Lung (tissue), 12 donors: ENCODE results near the gene IL23A. TPM values are rescaled to one million over a fixed set of nuclear protein-coding genes. Genes with fewer than 3 reads are reported as not detected.

Experiments used
- ATAC-seq: fragments of 200-7000 bp; cut with Tn5 transposase; one replicate; pipeline ENCODE4 v1.9.1; 2020; ENCODE audit warnings: moderate number of reproducible peaks; ENCODE audit not compliant: insufficient read depth, low FRiP score
- DNase-seq, 3 donors: peaks; one replicate each; pipeline ENCODE4 v3.0.0-alpha.2; 2013 to 2017
- H3K27ac ChIP-seq, 2 donors: one replicate each; pipeline ENCODE4 v1.5.1; 2013; ENCODE audit warnings: mild to moderate bottlenecking in 2 of 2, moderate library complexity in 2 of 2, control low read depth in 1 of 2, inconsistent platforms in 1 of 2, low read depth in 1 of 2, low read length in 1 of 2
- H3K27me3 ChIP-seq, 3 donors: one replicate each; pipeline ENCODE4 v1.5.1; 2013; ENCODE audit warnings: low read length in 2 of 3; ENCODE audit not compliant: control insufficient read depth in 3 of 3, insufficient read depth in 3 of 3
- H3K36me3 ChIP-seq, 4 donors: one replicate each; pipeline ENCODE4 v1.5.1; 2013; ENCODE audit warnings: low read length in 4 of 4, mild to moderate bottlenecking in 1 of 4, moderate library complexity in 1 of 4; ENCODE audit not compliant: control insufficient read depth in 4 of 4, insufficient read depth in 4 of 4
- H3K4me1 ChIP-seq, 5 donors: one replicate each; pipeline ENCODE4 v1.5.1; 2013; ENCODE audit warnings: low read length in 5 of 5, mild to moderate bottlenecking in 2 of 5, moderate library complexity in 1 of 5; ENCODE audit not compliant: control insufficient read depth in 5 of 5, insufficient read depth in 5 of 5
- H3K4me3 ChIP-seq: one replicate; pipeline ENCODE4 v1.5.1; 2013; ENCODE audit warnings: mild to moderate bottlenecking, control low read depth, moderate library complexity
- H3K9ac ChIP-seq, 2 donors: one replicate each; pipeline ENCODE4 v1.5.1; 2013; ENCODE audit warnings: low read length in 2 of 2, control low read depth in 1 of 2; ENCODE audit not compliant: insufficient read depth in 1 of 2
- H3K9me3 ChIP-seq, 4 donors: one replicate each; pipeline ENCODE4 v1.5.1; 2013; ENCODE audit warnings: low read length in 3 of 4, mild to moderate bottlenecking in 1 of 4, moderate library complexity in 1 of 4; ENCODE audit not compliant: control insufficient read depth in 4 of 4, insufficient read depth in 3 of 4
- WGBS, 2 donors: extraction: QIAGEN DNeasy Blood & Tissue Kit; methylation state at CpG; one replicate each; pipeline ENCODE4 v1.1.7; 2013; 5-methylcytosine and 5-hydroxymethylcytosine counted together
- polyA plus RNA-seq, 2 donors: library from polyadenylated mRNA; stranded (reverse); fragments of 200-250 nt; gene quantifications; one replicate each; pipeline ENCODE4 v1.2.1, GENCODE V29; 2013
- total RNA-seq, 2 donors: library from RNA; depleted of rRNA in 1 of 2; stranded (reverse); fragments of >200 nt in 1 of 2; gene quantifications; one replicate each; pipeline ENCODE4 v1.2.1, GENCODE V29; 2014 to 2021
- TF ChIP-seq, protein P1 (sequence below): IDR thresholded peaks from 2 replicates; pipeline ENCODE4 v1.5.1; 2012; ENCODE audit warnings: mild to moderate bottlenecking; ENCODE audit errors: control extremely low read depth, extremely low read depth
- donor health status: control.
- donor health status: control.
- donor health status: Bipolar disorder and iron deficiency.
- donor health status: healthy.
- donor health status: DM: yes; HTN: yes; CAD: no.

Gene IL23A
- total and polyA plus RNA-seq, 4 donors: 0.34 to 4.0 (median 0.60) TPM

DNA sequence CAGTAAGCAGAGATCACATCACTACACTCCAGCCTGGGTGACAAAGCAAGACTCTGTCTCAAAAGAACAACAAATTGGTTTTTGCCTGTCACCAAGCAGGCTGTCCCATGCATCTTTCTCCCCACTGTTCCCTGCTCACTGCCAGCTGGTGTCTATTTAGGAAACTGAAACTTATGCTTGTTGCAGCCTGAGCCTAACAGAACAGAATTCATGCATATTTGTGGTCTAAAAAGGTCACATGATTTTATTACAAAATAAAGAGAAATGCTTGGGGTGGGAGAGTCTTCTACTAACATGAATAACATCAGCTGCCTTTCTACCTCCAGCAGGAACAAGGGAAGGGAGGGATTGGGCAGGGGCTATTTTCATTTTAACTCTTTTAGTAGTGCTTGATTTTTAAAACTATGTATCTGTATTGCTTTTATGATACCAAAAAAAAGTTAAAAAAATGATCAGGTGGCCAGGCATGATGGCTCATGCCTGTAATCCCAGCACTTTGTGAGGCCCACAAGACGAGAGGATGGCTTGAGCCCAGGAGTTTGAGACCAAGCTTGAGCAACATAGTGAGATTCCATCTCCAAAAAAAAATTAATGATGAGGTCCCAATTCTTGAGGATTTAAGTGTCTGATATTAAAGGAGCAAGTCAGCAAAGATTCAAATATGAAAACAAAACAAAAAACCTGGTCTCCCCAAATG, 20.3 kb downstream of the IL23A start:
- Histone ChIP-seq H3K4me1 (peaks cover 0 to 15% (median 4%) of the 10 kb centered on the region in 5 donors), H3K9me3 (no peaks in the 10 kb centered on the region), H3K4me3 (peak overlapping the region; percentile 23), H3K27ac (peak overlapping the region; percentile 10 to 74), H3K9ac (peak overlapping the region; percentile 83 to 98), H3K36me3 (peaks cover 9 to 25% (median 22%) of the 10 kb centered on the region in 4 donors), H3K27me3 (no peaks in the 10 kb centered on the region)
- DNase-seq (peak in 2 of 3 donors; percentile 40 to 54), ATAC-seq (no peak)
- TF ChIP-seq, protein P1, sequence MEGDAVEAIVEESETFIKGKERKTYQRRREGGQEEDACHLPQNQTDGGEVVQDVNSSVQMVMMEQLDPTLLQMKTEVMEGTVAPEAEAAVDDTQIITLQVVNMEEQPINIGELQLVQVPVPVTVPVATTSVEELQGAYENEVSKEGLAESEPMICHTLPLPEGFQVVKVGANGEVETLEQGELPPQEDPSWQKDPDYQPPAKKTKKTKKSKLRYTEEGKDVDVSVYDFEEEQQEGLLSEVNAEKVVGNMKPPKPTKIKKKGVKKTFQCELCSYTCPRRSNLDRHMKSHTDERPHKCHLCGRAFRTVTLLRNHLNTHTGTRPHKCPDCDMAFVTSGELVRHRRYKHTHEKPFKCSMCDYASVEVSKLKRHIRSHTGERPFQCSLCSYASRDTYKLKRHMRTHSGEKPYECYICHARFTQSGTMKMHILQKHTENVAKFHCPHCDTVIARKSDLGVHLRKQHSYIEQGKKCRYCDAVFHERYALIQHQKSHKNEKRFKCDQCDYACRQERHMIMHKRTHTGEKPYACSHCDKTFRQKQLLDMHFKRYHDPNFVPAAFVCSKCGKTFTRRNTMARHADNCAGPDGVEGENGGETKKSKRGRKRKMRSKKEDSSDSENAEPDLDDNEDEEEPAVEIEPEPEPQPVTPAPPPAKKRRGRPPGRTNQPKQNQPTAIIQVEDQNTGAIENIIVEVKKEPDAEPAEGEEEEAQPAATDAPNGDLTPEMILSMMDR: no peak
- whole genome bisulfite sequencing, 2 donors: 2 to 3% methylated on average over 1 of the region's 1 CpG

DNA sequence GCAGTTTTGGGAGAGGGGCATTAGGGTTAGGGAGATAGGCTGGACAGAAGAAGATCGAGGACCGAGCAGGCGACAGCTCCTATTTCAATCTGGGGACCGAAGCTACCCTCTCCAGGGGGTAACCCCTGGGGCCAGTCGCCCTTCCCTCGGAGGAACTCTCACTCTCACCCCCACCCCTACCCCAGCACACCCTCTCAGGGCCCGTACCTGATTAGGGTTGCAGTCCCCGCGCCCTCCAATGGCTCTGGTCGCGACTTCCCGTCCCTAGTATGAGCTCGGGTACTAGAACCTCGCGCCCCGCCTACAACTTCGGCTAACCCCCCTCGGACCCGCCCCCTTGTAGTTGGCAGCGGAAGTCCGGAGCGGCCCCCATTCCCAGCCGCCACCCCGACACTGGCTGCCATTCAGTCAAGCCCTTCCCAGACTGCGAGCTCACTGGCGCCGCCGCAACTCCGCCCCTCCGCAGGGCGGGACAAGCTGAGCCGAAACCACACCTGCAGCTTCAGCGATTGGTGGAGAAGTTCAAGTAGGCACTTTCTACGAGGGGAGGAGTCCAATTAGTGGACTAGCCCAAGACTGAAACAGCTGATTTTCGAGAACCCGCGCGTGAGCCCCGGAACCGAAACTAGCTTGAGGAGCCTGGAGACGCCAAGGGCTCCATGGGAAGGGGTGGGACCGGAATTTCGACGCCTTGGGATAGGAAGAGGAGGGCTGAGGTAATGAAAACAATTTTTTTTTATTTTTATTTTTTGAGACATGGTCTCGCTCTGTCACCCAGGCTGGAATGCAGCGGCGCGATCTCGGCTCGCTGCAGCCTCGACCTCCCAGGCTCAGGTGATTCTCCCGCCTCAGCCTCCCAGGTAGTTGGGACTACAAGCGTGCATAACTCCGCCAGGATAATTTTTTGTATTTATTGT, 21.4 kb downstream of the IL23A start, which contains the start of gene STAT2:
Gene STAT2, minus strand, starts transcription at position 257 of the 917 bp plus-strand sequence. CDS start 3,536 bp downstream, outside the sequence.
- Histone ChIP-seq H3K27ac (peak within 1 kb of the TSS; percentile 87 to 95), H3K4me3 (peak within 1 kb of the TSS; percentile 76), H3K4me1 (peaks cover 0 to 15% (median 4%) of the 10 kb centered on the region in 5 donors), H3K9me3 (no peaks in the 10 kb centered on the region), H3K36me3 (peaks cover 0 to 14% (median 11%) of the 10 kb centered on the region in 4 donors), H3K9ac (peak within 1 kb of the TSS; percentile 83 to 98), H3K27me3 (no peaks in the 10 kb centered on the region)
- TF ChIP-seq, protein P1: peak; percentile 0
- WGBS, 2 donors: 0% methylated on average over 54 of the region's 54 CpGs
- DNase-seq (peak; percentile 100), ATAC-seq (peak; percentile 97)

DNA sequence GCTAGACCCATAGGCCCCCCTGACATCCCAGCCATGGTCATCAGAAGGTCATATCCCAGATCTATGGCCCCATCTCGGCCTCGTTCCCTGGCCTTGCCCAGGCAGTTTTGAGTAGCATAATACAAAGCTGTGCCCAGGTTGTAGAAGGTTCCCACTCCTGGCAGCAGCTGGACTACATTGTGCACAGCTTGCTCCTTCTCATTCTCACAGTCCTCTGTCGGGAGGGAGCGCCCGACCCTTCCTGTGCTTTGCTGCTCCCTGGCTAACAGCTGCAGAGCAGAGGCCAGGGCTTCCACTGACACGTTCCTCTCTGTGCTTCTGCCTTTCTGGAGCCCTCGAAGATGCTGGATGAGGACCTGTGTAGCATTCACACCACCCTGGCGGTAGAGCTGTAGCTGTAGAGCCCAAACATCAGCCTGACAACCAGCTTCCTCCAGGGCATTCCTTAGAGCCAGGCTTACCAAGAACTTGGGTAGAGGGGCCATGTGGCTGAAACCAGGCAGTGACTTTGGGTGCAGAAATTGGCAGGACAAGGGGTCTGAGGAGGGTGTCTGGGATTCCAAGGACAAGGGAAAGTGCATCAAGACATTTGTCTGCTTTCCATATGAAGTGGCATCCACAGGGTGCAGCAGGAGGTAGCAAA, 22.9 kb downstream of the IL23A start:
- H3K27ac ChIP-seq: no peak overlapping the region
- peak in 1 of 3 donors; percentile 10 for DNase-seq
- TF ChIP-seq, protein P1: no peak
- H3K4me3 ChIP-seq: no peak overlapping the region
- H3K9ac ChIP-seq: no peak overlapping the region
- no peak for ATAC-seq
- no peaks in the 10 kb centered on the region for H3K9me3 ChIP-seq
- H3K36me3 ChIP-seq: peaks cover 0 to under 1% (median 0%) of the 10 kb centered on the region in 4 donors
- H3K27me3 ChIP-seq: no peaks in the 10 kb centered on the region
- peaks cover 0 to 15% (median 4%) of the 10 kb centered on the region in 5 donors for H3K4me1 ChIP-seq
- WGBS, 2 donors: 80 to 89% methylated on average over 8 of the region's 8 CpGs
